ENCODE measurements around the gene PNMA6F.

Gene PNMA6F

DNA sequence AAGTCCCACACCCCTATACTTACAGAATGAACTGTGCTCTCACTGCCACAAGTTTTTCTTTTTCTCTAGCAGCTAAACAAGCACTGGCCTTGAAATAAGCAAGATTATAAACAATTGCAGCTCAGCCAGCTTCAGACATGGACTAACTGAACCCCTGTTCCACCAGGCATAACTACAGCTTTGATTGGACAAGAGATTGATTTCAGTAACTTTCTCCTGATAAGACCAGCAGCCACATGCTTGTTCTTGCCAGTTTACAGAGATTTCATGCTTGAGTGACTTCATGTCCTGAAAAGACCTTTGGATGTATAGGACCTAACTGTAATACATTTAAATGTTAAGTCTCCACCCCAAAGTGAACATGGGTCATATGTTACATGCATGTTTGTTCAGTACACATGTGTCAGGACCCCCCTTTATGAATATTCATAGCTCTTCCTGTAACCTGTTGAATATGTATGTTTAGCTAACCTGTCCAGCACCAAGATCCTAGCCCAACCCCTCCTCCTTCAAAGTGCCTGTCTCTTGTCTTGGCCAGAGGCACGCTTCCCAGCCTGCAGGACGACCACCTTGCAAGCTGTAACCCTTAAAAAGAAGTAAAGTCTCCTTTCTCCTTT is 40.3 kb upstream of the PNMA6F start:
- no peak overlapping the region for H3K4me3 ChIP-seq (ENCODE audit: low read length)

DNA sequence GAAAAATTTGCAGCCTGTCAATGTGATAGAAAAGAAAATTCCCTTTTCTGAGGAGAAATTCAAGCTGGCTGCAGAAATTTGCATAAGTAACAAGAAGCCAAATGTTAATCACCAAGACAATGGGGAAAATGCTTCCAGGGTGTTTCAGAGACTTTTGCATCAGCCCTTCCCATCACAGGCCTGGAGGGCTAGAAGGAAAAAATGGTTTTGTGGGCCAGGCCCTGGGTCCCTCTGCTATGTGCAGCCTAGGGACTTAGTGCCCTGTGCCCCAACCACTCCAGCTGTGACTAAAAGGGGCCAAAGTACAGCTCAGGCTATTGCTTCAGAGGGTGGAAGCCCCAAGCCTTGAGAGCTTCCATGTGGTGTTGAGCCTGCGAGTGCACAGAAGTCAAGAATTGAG is 36.3 kb upstream of the PNMA6F start:
- TF ChIP-seq, protein P1, sequence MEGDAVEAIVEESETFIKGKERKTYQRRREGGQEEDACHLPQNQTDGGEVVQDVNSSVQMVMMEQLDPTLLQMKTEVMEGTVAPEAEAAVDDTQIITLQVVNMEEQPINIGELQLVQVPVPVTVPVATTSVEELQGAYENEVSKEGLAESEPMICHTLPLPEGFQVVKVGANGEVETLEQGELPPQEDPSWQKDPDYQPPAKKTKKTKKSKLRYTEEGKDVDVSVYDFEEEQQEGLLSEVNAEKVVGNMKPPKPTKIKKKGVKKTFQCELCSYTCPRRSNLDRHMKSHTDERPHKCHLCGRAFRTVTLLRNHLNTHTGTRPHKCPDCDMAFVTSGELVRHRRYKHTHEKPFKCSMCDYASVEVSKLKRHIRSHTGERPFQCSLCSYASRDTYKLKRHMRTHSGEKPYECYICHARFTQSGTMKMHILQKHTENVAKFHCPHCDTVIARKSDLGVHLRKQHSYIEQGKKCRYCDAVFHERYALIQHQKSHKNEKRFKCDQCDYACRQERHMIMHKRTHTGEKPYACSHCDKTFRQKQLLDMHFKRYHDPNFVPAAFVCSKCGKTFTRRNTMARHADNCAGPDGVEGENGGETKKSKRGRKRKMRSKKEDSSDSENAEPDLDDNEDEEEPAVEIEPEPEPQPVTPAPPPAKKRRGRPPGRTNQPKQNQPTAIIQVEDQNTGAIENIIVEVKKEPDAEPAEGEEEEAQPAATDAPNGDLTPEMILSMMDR (conservative IDR thresholded peaks at IDR 0.05; ENCODE audit: low read depth, low read length) = no peak
- no peak for DNase-seq (ENCODE audit: low read depth)
- no peak overlapping the region for H3K4me3 ChIP-seq (ENCODE audit: low read length)

More for the DNA sequence above, 40.3 kb upstream of the PNMA6F start:
- DNase-seq (ENCODE audit: low read depth) = peak; percentile 62
- TF ChIP-seq, protein P1 (conservative IDR thresholded peaks at IDR 0.05; ENCODE audit: low read depth, low read length) = no peak

DNA sequence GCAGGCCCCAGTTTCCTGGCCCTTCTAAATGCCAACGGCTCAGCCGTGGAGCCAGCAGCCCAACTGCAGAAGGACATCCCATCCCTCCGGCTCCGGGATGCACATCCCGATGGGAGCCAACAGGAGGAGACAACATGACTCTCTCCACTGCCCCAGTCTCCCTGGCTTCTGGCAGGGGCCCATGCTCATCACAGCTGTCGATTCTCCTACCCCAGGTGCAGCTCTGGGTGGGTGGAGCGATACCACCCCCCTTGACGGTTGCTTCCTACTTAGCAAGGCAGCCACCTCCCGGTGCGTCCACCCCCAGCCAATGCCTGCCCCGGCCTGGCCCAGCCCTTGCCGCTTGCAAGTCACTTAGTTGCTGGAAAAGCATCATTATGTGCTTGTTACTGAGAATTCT is 31.8 kb upstream of the PNMA6F start:
- no peak overlapping the region for H3K4me3 ChIP-seq (ENCODE audit: low read length)
- TF ChIP-seq, protein P1 (conservative IDR thresholded peaks at IDR 0.05; ENCODE audit: low read depth, low read length) = no peak
- no peak for DNase-seq (ENCODE audit: low read depth)

DNA sequence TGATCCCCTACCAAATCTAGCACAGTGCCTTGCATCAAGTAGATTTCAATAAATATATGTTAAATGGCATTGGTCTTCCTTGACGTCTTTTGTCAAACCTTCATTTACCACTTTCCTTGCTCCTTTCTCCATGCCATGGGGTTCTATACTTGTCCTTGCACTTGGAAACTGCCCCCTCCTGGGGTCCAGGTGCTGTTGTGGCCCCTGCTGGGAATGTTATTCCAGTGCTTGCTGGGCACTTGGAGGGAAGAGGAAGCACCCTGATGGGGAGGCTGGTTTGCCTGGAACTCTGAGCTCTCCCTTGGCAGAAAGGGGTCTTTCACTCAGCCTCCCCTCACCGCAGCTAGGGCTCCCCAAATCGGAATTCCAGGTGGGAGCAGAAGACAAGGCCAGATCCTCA is 31.3 kb upstream of the PNMA6F start:
- DNase-seq (ENCODE audit: low read depth) = no peak
- H3K4me3 ChIP-seq (ENCODE audit: low read length) = no peak overlapping the region
- TF ChIP-seq, protein P1 (conservative IDR thresholded peaks at IDR 0.05; ENCODE audit: low read depth, low read length) = no peak

DNA sequence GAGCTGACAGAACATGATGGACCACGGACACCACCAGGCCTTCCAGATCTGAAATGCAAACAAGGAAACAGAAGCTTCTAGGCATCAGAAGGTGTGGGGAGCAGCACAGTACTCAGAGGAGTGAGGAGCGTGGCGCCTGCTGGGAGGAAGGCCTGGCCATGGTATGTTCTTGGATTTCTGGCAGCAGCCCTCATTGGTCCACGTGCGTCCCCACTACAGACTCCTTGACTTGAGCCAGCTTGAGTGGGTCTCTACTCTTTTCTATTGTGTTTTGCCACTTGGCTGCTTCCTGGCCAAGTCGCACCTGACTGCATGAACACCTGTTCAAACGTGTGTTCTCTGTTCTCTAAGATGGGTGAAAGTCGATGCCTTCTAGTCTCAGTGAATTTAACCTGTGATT is 30.4 kb upstream of the PNMA6F start:
- TF ChIP-seq, protein P1 (conservative IDR thresholded peaks at IDR 0.05; ENCODE audit: low read depth, low read length) = no peak
- no peak for DNase-seq (ENCODE audit: low read depth)
- H3K4me3 ChIP-seq (ENCODE audit: low read length) = no peak overlapping the region

DNA sequence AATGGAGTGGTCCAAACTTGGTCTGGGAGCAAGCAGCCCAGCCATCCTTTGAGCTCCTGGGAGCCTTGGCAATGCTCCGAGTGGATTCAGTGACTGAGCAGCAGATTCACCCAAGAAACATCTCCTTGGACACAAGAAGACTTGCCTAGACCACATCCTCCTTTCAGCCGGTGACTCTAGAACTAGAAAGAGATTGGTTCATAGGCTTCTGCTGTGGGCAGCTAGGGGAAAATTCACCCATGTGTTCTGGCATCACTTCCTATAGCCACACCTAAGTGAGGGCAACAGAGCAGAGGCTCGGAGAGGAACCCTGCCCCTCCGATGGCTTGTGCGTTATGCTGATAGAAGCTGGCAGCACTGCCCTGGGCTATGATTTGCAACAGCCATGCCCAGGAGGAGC is 28.4 kb upstream of the PNMA6F start:
- TF ChIP-seq, protein P1 (conservative IDR thresholded peaks at IDR 0.05; ENCODE audit: low read depth, low read length) = no peak
- DNase-seq (ENCODE audit: low read depth) = no peak
- H3K4me3 ChIP-seq (ENCODE audit: low read length) = no peak overlapping the region

DNA sequence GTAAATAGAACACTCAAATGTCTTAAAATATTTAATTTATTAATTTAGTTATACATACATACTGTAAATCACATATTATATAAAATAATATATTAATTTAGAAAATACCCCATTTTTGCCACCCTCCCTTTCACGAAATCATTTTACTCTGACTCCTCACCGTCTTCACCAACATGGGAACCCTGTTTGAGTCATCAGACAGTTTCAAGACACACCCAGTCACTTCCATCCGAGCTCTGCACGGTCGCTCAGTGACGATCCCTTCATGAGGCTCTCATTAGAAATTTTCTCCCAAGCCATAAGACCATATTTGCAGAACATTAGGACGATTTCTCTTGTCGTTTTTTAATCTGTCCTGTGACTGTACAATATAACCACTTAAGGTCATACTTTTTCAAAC is 26.9 kb upstream of the PNMA6F start:
- TF ChIP-seq, protein P1 (conservative IDR thresholded peaks at IDR 0.05; ENCODE audit: low read depth, low read length) = no peak
- no peak for DNase-seq (ENCODE audit: low read depth)
- no peak overlapping the region for H3K4me3 ChIP-seq (ENCODE audit: low read length)
